ENCODE results near the gene CEP170.
"Not testable (repeated sequence)": the region's sequence is repeated elsewhere in the genome, so short reads cannot be mapped to it uniquely, and the experiment has no call there.

DNA sequence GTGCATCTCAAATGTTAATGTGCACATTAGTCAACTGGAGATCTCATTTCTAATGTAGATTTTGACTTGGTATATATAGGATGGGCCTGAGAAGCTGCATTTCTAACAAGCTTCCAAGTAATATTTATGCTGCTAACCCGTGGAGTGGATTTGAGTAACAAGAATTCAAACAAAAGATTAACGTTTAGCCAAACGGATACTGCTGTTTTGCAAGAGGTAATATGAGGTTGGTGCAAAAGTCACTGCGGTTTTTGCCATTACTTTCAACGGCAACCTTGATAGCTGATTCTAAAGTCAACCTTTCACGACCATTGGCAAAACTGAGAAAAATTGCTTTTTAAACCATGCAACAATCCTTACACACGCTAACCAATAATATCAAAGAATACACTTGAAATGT lies 70.3 kb downstream of the CEP170 start:
- not testable (repeated sequence) for TF ChIP-seq POLR2A (IDR thresholded peaks at IDR 0.05)
- TF ChIP-seq, protein P1, sequence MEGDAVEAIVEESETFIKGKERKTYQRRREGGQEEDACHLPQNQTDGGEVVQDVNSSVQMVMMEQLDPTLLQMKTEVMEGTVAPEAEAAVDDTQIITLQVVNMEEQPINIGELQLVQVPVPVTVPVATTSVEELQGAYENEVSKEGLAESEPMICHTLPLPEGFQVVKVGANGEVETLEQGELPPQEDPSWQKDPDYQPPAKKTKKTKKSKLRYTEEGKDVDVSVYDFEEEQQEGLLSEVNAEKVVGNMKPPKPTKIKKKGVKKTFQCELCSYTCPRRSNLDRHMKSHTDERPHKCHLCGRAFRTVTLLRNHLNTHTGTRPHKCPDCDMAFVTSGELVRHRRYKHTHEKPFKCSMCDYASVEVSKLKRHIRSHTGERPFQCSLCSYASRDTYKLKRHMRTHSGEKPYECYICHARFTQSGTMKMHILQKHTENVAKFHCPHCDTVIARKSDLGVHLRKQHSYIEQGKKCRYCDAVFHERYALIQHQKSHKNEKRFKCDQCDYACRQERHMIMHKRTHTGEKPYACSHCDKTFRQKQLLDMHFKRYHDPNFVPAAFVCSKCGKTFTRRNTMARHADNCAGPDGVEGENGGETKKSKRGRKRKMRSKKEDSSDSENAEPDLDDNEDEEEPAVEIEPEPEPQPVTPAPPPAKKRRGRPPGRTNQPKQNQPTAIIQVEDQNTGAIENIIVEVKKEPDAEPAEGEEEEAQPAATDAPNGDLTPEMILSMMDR (IDR thresholded peaks at IDR 0.05) = not testable (repeated sequence)

Data from uterus (tissue), 2 donors.